Lung (tissue), 12 donors: ENCODE data around the gene SEMA5B. TPM values are rescaled to one million over a fixed set of nuclear protein-coding genes. Genes with fewer than 3 reads are reported as not detected.

Source experiments
- ATAC-seq: fragments of 200-7000 bp; cut with Tn5 transposase; one replicate; pipeline ENCODE4 v1.9.1; 2020; ENCODE audit warnings: moderate number of reproducible peaks; ENCODE audit not compliant: insufficient read depth, low FRiP score
- DNase-seq, 3 donors: peaks; one replicate each; pipeline ENCODE4 v3.0.0-alpha.2; 2013 to 2017
- H3K27ac ChIP-seq, 2 donors: one replicate each; pipeline ENCODE4 v1.5.1; 2013; ENCODE audit warnings: mild to moderate bottlenecking in 2 of 2, moderate library complexity in 2 of 2, control low read depth in 1 of 2, inconsistent platforms in 1 of 2, low read depth in 1 of 2, low read length in 1 of 2
- H3K27me3 ChIP-seq, 3 donors: one replicate each; pipeline ENCODE4 v1.5.1; 2013; ENCODE audit warnings: low read length in 2 of 3; ENCODE audit not compliant: control insufficient read depth in 3 of 3, insufficient read depth in 3 of 3
- H3K36me3 ChIP-seq, 4 donors: one replicate each; pipeline ENCODE4 v1.5.1; 2013; ENCODE audit warnings: low read length in 4 of 4, mild to moderate bottlenecking in 1 of 4, moderate library complexity in 1 of 4; ENCODE audit not compliant: control insufficient read depth in 4 of 4, insufficient read depth in 4 of 4
- H3K4me1 ChIP-seq, 5 donors: one replicate each; pipeline ENCODE4 v1.5.1; 2013; ENCODE audit warnings: low read length in 5 of 5, mild to moderate bottlenecking in 2 of 5, moderate library complexity in 1 of 5; ENCODE audit not compliant: control insufficient read depth in 5 of 5, insufficient read depth in 5 of 5
- H3K4me3 ChIP-seq: one replicate; pipeline ENCODE4 v1.5.1; 2013; ENCODE audit warnings: mild to moderate bottlenecking, control low read depth, moderate library complexity
- H3K9ac ChIP-seq, 2 donors: one replicate each; pipeline ENCODE4 v1.5.1; 2013; ENCODE audit warnings: low read length in 2 of 2, control low read depth in 1 of 2; ENCODE audit not compliant: insufficient read depth in 1 of 2
- H3K9me3 ChIP-seq, 4 donors: one replicate each; pipeline ENCODE4 v1.5.1; 2013; ENCODE audit warnings: low read length in 3 of 4, mild to moderate bottlenecking in 1 of 4, moderate library complexity in 1 of 4; ENCODE audit not compliant: control insufficient read depth in 4 of 4, insufficient read depth in 3 of 4
- WGBS, 2 donors: extraction: QIAGEN DNeasy Blood & Tissue Kit; methylation state at CpG; one replicate each; pipeline ENCODE4 v1.1.7; 2013; 5-methylcytosine and 5-hydroxymethylcytosine counted together
- polyA plus RNA-seq, 2 donors: library from polyadenylated mRNA; stranded (reverse); fragments of 200-250 nt; gene quantifications; one replicate each; pipeline ENCODE4 v1.2.1, GENCODE V29; 2013
- total RNA-seq, 2 donors: library from RNA; depleted of rRNA in 1 of 2; stranded (reverse); fragments of >200 nt in 1 of 2; gene quantifications; one replicate each; pipeline ENCODE4 v1.2.1, GENCODE V29; 2014 to 2021
- TF ChIP-seq, protein P1 (sequence below): IDR thresholded peaks from 2 replicates; pipeline ENCODE4 v1.5.1; 2012; ENCODE audit warnings: mild to moderate bottlenecking; ENCODE audit errors: control extremely low read depth, extremely low read depth
- donor health status: control.
- donor health status: control.
- donor health status: Bipolar disorder and iron deficiency.
- donor health status: healthy.
- donor health status: DM: yes; HTN: yes; CAD: no.

The SEMA5B gene
- total and polyA plus RNA-seq, 4 donors: 0.30 to 2.2 (median 0.48) TPM

DNA sequence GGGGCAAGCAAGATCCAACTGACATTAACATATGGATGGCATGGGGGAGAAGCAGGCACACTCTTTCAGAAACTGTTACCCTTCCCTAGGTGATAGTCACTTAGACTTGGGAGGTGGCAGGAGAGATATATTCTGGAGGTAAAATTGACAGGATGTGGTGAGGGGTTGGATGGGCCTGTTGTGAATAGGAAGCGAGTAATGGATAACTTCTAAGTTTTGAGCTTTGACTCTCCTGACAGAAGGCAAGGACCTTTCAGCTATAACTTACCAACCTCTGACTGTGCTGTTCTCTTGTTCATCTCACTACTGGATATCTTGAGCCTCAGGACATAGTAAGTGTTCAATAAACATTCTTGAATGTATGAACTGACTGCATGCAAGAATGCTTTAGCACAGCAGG, 37.4 kb upstream of the SEMA5B start:
- DNase-seq (no peak), ATAC-seq (no peak)
- Histone ChIP-seq H3K4me1 (peaks cover 0 to 19% (median 3%) of the 10 kb centered on the region in 5 donors), H3K36me3 (no peaks in the 10 kb centered on the region), H3K9ac (no peak overlapping the region), H3K9me3 (no peaks in the 10 kb centered on the region), H3K4me3 (no peak overlapping the region), H3K27ac (no peak overlapping the region), H3K27me3 (no peaks in the 10 kb centered on the region)
- 0% methylated on average over 1 of the region's 1 CpG for WGBS, 2 donors
- TF ChIP-seq, protein P1, sequence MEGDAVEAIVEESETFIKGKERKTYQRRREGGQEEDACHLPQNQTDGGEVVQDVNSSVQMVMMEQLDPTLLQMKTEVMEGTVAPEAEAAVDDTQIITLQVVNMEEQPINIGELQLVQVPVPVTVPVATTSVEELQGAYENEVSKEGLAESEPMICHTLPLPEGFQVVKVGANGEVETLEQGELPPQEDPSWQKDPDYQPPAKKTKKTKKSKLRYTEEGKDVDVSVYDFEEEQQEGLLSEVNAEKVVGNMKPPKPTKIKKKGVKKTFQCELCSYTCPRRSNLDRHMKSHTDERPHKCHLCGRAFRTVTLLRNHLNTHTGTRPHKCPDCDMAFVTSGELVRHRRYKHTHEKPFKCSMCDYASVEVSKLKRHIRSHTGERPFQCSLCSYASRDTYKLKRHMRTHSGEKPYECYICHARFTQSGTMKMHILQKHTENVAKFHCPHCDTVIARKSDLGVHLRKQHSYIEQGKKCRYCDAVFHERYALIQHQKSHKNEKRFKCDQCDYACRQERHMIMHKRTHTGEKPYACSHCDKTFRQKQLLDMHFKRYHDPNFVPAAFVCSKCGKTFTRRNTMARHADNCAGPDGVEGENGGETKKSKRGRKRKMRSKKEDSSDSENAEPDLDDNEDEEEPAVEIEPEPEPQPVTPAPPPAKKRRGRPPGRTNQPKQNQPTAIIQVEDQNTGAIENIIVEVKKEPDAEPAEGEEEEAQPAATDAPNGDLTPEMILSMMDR: no peak

DNA sequence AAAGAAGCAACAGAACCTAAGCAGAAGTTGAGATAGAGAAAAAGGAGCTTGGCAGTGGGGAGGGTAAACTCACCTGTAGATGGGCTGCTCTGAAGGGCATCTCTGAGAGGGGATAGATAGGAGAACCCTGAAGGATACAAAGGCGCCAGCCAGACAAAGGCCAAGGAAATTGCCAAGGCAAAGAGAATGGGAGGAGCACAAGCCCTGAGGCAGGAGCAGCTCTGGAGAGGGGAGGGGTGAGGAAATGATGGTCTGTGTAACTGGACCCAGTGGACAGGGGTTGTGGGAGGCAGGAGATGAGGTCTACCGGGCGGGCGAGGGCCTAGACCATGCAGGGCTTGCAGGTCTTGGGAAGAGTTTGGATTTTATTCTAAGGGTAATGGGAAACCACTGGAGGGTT, 36.9 kb upstream of the SEMA5B start:
- no peak for DNase-seq
- 93% methylated on average over 4 of the region's 4 CpGs for WGBS, 2 donors
- Histone ChIP-seq H3K4me3 (no peak overlapping the region), H3K9ac (no peak overlapping the region), H3K36me3 (no peaks in the 10 kb centered on the region), H3K4me1 (peaks cover 0 to 19% (median 3%) of the 10 kb centered on the region in 5 donors), H3K27me3 (no peaks in the 10 kb centered on the region), H3K9me3 (no peaks in the 10 kb centered on the region), H3K27ac (no peak overlapping the region)
- TF ChIP-seq, protein P1: no peak
- no peak for ATAC-seq

DNA sequence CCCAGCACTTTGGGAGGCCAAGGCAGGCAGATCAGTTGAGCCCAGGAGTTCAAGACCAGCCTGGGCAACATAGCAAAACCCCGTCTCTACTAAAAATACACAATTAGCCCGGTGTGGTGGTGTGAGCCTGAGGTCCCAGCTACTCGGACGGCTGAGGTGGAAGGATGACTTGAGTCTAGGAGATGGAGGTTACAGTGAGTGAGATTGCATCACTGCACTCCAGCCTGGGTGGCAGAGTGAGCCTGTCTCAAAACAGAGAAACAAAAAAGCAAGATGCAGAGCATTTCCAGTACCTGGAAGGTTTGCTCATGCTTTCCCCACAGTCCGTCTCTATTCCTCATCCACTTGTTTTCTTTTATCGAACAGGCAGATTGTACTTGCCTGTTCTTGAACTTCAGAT, 35.5 kb upstream of the SEMA5B start:
- H3K27me3 ChIP-seq: no peaks in the 10 kb centered on the region
- H3K4me3 ChIP-seq: no peak overlapping the region
- no peaks in the 10 kb centered on the region for H3K36me3 ChIP-seq
- DNase-seq (no peak), ATAC-seq (no peak)
- no peak overlapping the region for H3K9ac ChIP-seq
- TF ChIP-seq, protein P1: no peak
- H3K9me3 ChIP-seq: no peaks in the 10 kb centered on the region
- 91 to 92% methylated on average over 6 of the region's 6 CpGs for WGBS, 2 donors
- H3K27ac ChIP-seq: no peak overlapping the region
- peaks cover 0 to 11% (median 0%) of the 10 kb centered on the region in 5 donors for H3K4me1 ChIP-seq

DNA sequence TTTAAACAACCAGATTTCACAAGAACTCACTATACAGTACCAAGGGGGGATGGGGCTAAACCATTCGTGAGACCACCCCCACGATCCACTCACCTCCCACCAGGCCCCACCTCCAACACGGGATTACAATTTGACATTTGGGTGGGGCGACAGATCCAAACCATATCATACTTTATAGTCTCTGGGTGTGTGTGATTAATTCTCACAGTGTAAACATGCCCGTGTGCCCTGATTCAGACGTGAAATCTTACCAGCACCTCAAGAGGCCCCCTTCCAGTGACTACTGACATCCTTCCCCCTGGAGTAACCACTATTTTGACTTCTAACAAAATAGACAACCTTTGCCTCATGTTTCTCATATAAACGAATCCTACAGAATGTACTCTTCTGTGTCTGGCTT, 34.3 kb upstream of the SEMA5B start:
- DNase-seq (no peak), ATAC-seq (no peak)
- Histone ChIP-seq H3K9ac (no peak overlapping the region), H3K36me3 (no peaks in the 10 kb centered on the region), H3K4me3 (no peak overlapping the region), H3K27me3 (no peaks in the 10 kb centered on the region), H3K27ac (no peak overlapping the region), H3K9me3 (no peaks in the 10 kb centered on the region), H3K4me1 (peaks cover 0 to 4% (median 0%) of the 10 kb centered on the region in 5 donors)
- 81 to 89% methylated on average over 7 of the region's 7 CpGs for WGBS, 2 donors
- TF ChIP-seq, protein P1: no peak
